ENCODE data around the gene CASZ1. TPM values are rescaled to one million over a fixed set of nuclear protein-coding genes. Genes with fewer than 3 reads are reported as not detected.

The CASZ1 gene
- total RNA-seq, 1 experiment from 2014 or later = 27.8 TPM

GRCh38 chr1:10761503-10762152 lies 34.8 kb downstream of the CASZ1 start:
- BruUV-seq (replicated peaks) = no TSS peak

More at GRCh38 chr1:10761503-10762152, 34.8 kb downstream of the CASZ1 start:
- DNase-seq (ENCODE audit: low read depth, low spot score) (no peak), ATAC-seq (no peak)
- Histone ChIP-seq H3K4me1 (ENCODE audit: control insufficient read depth, insufficient read depth, low read length) (peaks cover 4% of the 10 kb centered on the region), H3K4me3 (ENCODE audit: low read depth in 2 of 2, low read length in 2 of 2) (no peak overlapping the region), H3K9me3 (ENCODE audit: control insufficient read depth, insufficient read depth, low read depth, low read length) (no peaks in the 10 kb centered on the region), H3K36me3 (ENCODE audit: control insufficient read depth, insufficient read depth, low read length) (no peaks in the 10 kb centered on the region), H3K27ac (ENCODE audit: low read length) (no peak overlapping the region), H3K27me3 (ENCODE audit: control insufficient read depth, insufficient read depth, low read length) (no peaks in the 10 kb centered on the region)
- intact Hi-C loops (cut with micrococcal nuclease; ENCODE audit: unreplicated experiment) (no loop called here), in situ Hi-C loops (cut with HindIII; ENCODE audit: low pct_unique_long_range_greater_than_20kb, low sequenced_read_pairs) (no loop called here)
- ChIA-PET CTCF (no interaction called here), POLR2A (interaction anchor here (0.7 kb wide), 1 partner anchor 175 kb away, joined by 4 read pairs; no protein-coding TSS in a partner anchor)
- TF ChIP-seq TCF7L2 (IDR thresholded peaks at IDR 0.05; ENCODE audit: low read depth, low read length) (no peak), CTCF (IDR thresholded peaks at IDR 0.05) (no peak), REST (IDR thresholded peaks at IDR 0.05; ENCODE audit: insufficient read depth in 1 of 2, low read depth in 2 of 2, low read length in 1 of 2) (no peak), POLR2AphosphoS5 (IDR thresholded peaks at IDR 0.05; ENCODE audit: low read depth, low read length) (no peak), SIN3A (IDR thresholded peaks at IDR 0.05; ENCODE audit: borderline replicate concordance, insufficient read depth, low read depth, low read length) (no peak)

All from Panc1 (cell line).